SH-SY5Y (cell line): Measurements from ENCODE around the gene ECM2.

Experiments
- GATA2 ChIP-seq: IDR thresholded peaks from 2 replicates; pipeline ENCODE4 v1.6.1; 2011; ENCODE audit warnings: mild to moderate bottlenecking, low read depth, low read length
- GATA3 ChIP-seq: IDR thresholded peaks from 2 replicates; pipeline ENCODE4 v1.6.1; 2011; ENCODE audit warnings: low read depth, mild to moderate bottlenecking, low read length, moderate library complexity

ECM2 gene

DNA sequence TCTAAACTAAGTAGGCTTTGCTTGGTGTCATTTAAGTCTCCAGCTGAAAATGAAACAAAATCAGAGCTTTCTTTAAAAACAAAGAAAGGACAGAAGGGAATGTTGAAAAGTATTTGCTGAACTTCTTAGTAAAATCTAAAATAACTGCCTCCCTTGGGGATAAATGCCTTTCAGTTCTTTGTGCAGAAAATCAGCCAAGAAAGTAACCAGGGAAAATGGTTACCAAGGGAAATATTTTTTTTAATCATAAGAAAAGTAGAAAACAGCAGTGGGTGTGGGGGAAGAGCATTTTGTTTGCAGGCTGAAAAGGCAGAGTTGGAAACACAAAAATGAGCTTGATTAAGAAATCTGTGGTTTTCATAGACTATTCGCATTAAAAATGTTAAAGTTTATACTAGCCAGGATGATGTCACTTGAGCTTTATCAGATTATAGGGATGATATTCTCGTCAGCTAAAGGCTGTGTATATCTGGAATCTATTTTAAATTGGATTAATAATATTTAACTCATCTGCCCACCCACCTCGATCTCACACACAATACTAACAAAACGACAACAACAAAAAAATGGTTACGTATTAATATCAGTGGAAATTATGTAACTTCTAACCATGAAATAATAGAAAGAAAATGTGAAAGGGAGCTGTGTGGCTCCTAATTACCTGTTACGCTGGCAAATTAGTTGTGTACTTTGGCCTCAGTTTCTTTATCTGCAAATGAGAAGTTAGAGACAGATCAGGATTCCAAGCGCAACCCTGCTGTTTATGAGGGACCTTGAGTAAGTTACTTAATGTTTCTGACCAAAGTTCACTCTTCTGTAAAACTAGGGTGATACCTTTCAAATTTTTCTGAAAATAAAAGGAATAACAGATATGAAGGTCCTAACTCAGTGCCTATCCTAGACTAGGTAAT lies at the start of gene ECM2:
Gene ECM2, minus strand, starts transcription at position 51 of the 911 bp plus-strand sequence. CDS start 13,124 bp downstream, outside the sequence.
- TF ChIP-seq GATA2 (no peak), GATA3 (no peak)

DNA sequence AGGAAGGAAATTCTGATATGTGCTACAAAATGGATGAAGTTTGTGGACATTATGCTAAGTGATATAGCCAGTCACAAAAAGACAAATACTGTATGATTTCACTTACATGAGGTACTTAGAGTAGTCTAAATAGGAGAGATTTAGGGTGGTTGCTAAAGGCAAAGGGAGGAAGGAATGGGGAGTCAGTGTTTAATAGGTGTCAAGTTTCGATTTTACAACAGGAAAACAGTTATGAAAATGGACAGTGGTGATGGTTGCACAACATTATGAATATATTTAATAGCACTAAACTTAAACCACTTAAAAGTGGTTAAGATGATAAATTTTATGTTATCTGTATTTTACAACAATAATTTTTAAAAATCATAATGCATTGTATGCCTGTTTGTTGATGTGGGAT lies 40.4 kb upstream of the ECM2 start:
- TF ChIP-seq GATA3 (no peak), GATA2 (no peak)

DNA sequence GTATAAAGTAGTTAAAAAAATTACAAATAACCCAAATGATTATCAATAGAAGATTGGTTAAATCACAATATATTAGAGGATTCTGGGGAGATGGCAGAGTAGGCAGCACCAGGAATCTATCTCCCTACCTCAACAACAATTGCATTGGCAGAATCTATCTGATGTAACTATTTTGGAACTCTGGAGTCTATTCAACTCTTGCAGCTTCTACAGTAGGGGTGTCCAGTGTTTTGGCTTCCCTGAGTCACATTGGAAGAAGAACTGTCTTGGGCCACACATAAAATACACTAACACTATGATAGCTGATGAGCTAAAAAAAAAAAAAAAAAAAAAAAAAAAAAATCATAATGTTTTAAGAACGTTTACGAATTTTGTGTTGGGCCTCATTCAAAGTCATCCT lies 29.2 kb upstream of the ECM2 start:
- TF ChIP-seq GATA3 (no peak), GATA2 (no peak)

DNA sequence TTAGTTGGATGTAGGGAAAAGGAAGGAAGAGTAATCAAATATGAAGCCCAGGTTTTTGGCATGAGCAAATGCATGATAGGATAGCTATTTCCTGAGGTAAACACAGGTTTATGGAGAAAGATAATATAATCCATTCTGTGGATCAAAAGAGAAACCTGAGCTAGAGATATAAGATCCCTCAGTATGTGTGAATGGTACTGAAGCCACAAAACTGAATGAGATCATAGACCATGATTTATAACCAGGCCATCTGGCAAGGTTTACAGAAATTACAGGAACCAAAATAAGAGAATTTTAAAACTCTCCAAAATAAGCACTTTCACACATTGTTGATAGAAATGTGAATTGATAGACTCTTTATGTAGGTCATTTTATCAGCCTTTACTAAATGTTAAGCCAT lies 28.7 kb upstream of the ECM2 start:
- TF ChIP-seq GATA3 = no peak
- TF ChIP-seq GATA2 = no peak

DNA sequence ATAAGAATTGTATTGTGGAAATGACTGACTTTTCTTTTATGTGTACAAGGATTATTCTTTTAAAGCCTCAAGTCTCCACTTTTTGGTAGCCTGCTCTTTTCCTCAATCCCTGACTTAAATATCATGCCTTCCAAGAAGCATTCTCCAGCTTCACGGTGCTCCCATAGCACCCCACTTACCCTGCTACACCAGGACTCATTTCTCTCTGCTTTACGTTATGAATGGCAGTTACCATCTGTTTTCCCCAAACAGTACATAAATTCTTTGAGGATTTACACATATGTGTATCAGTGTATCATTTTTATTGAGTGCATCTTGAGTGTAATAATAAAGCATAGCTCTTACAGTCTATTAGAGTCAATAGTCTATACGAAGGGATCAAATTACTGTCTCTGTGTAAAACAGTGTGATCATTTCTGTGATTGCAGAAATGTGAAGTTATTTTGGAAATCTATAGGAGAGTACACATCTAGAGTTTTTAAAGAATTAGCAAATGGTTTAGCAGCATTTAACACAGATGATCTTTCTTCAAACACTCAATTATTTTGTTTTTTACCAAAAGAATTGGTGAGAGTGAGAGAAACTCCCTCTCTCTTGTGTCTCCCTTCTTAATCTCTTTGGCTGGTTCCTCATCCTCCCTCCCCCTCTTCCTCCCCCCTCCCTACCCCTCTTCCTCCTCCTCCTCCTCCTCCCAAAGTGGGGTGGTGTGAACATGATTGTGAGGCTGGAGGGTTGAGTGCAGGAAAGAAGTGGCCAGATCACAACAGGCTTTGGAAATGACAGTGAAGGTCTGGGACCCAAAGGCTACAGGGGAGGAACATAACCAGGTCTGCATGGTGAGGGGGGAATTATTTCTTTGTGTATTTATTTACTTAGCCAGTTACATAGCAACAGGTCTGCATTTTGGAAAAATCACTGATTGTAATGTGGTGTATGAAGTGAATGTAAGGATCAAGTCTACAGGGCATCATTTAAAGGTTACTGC lies 27.6 kb upstream of the ECM2 start:
- TF ChIP-seq GATA3 (no peak), GATA2 (no peak)

DNA sequence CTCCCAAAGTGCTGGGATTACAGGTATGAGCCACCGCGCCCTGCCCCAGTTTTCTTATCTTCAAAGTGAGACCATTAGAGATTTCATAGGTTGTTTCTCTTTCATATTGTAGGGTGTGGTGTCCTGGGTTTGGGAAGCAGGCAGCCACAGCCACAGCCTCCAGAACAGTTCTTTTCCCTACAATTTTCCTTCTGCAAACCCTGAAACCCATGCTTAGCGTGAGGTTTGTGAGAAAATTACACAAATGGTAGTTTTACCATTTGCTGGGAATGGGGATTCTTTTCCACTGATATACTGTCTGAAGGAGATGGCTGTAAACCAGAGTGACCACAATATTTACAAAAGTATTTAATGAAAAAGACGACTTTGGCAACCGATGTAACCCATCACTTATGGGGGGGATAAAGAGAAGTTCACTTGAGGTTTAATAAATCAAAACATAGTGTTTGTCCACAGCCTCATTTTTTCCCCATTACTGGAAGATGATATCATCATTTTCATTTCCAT lies 26.7 kb upstream of the ECM2 start:
- TF ChIP-seq GATA2 (no peak), GATA3 (no peak)

DNA sequence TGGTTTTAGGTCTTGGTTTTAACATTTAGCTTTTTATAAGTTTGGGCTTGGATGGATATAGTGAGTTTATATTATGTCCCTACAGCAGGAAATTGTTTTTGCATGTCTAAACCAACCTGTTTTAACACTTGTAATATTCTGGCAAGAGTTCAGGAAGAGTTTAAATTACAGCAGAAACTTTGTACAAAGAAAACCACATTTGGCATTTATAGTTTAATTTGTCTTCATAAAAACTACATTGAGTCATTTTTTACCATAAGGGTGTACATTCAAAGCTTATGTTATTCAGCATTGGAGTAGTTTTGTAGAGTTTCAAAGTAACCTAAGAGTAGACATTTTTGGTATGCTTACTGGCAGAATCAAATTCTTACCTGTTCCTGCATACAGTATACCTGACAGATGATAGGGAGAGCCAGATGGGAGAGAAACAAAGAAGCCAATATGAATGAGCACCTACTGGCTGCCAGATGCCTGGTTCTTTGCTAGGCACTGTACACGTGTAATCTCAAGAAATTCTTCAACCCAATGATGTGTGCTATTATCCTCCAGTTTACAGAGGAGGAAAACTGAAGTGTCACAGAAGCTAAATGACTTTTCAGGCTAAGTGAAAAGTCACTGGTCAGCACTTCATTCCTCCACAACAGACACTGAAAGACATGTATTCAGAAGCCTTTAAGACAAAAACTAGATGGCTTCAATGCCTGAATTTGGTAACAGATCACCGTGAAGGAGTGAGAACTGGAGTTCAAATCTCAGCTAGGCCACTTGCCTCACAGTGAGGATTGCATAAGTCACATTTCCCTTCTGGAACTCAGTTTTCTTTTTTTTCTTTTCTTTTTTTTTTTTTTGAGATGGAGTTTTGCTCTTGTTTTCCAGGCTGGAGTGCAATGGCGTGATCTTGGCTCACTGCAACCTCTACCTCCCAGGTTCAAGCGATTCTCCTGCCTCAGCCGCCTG lies 25.9 kb upstream of the ECM2 start:
- TF ChIP-seq GATA3 = no peak

DNA sequence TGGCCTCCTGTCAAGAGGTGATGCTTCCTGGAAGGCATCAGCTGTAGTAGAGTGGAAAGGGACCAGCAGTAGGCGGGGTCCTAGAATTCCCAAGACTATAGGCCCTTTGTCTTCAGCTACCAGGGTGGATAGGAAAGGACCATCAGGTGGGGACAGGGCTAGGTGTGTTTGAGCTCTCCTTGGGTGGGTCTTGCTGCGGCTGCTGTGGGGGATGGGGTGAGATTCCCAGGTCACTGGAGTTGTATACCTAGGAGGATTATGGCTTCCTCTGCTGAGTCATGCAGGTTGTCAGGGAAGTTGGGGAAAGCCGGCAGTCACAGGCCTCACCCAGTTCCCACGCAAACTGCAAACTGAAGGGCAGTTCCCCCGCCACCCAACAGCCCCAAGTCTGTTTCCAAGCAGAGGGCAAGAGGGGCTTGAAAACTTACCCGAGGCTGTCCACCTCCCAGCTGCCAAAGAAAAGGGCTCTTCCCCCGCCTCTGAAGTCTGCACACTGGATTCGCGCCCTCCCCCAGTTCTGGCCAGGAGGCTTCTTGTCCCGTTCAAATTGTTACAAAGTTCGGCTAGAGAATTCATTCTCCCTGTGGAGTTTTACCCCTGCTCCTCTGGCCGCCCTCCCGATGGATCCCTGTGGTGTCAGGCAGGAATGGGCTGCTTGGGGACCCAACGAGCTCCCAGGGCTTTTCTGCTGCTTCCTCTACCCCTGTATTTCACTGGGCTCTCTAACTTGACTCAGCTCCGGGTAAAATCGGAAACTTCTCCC lies 23.0 kb upstream of the ECM2 start:
- no peak for TF ChIP-seq GATA2
- no peak for TF ChIP-seq GATA3

DNA sequence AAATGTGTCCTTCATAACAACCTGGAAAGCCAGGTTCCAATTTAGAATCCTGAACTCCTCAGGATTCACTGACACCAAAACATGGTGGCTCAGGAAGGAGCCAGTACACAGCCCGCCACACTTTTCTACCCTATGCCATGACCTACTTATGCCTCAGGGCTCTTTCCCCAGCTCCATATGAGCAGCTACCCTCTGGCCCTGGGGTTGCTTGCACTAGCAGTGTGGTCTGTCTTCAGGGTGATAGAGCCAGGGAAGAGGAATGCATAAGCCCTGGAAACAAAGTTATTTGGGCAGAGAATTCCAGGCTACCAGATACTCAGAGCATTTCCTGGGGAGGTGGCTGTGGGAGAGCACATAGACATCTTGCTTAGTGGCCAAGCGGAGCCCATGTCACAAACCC lies 15.0 kb upstream of the ECM2 start:
- TF ChIP-seq GATA2 (no peak), GATA3 (no peak)

DNA sequence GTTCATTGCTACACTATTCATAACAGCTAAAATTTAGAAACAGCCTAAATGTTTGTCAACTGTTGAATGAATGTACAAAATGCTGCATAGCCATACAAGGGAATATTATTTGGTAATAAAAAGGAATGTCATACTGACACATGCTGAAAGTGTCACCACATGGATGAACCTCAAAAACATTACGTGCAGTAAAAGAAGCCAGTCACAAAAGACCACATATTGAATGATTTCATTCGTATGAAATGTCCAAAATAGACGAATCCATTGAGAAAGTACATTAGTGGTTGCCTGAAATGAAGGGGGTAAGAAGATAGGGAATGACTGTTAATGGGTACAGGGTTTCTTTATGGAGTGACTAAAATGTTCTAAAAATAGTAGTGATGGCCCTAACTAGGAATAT lies 11.6 kb upstream of the ECM2 start:
- TF ChIP-seq GATA2 = no peak
- no peak for TF ChIP-seq GATA3

DNA sequence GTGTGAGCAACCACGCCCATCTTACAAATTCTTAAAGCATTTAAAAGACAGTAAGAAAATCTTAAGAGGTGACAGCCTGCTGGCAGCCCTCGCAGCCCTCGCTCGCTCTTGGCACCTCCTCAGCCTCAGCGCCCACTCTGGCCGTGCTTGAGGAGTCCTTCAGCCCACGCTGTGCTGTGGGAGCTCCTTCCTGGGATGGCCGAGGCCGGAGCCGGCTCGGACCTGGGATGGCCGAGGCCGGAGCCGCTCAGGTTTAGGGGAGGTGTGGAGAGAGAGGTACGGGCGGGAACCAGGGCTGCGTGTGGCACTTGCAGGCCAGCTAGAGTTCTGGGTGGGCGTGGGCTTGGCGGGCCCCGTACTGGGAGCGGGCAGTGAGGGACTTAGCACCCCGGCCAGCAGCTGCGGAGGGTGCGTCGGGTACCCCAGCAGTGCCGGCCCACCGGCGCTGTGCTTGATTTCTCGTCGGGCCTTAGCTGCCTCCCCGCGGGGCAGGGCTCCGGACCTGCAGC lies 9.3 kb upstream of the ECM2 start:
- TF ChIP-seq GATA3 (no peak), GATA2 (no peak)

DNA sequence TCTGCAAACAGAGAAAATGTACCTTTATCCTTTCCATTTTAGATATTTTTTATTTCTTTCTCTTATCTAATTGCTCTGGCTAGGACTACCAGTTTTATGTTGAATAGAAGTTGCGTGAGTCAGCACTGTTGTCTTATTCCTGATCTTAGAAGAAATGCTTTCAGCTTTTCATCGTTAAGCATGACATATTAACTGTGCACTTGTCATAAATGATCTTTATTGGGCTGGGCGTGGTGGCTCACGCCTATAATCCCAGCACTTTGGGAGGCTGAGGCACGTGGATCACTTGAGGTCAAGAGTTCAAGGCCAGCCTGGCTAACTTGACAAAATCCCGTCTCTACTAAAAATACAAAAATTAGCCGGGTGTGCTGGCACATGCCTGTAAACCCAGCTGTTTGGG lies 8.2 kb upstream of the ECM2 start:
- no peak for TF ChIP-seq GATA3
- TF ChIP-seq GATA2 = no peak
